HepG2 (cell line): Measurements from ENCODE around the gene PPP6R2.

Source experiments
- ATF1 ChIP-seq: IDR thresholded peaks from 2 replicates; pipeline ENCODE4 v1.6.1; 2016; ENCODE audit warnings: mild to moderate bottlenecking, control low read depth
- CHCHD3 ChIP-seq: sonication (generic); formaldehyde crosslinking; IDR thresholded peaks from 2 replicates; pipeline ENCODE4 v1.8.0; 2022; ENCODE audit warnings: mild to moderate bottlenecking, missing genetic modification reagents, moderate library complexity
- FOXK1 ChIP-seq: sonication (generic); formaldehyde crosslinking; IDR thresholded peaks from 2 replicates; pipeline ENCODE4 v1.4.0; 2020; ENCODE audit warnings: low read depth, missing genetic modification reagents, borderline replicate concordance
- MAF1 ChIP-seq: sonication (generic); formaldehyde crosslinking; IDR thresholded peaks from 2 replicates; pipeline ENCODE4 v1.5.0; 2020; ENCODE audit warnings: missing genetic modification reagents, borderline replicate concordance
- ZNF143 ChIP-seq: sonication (generic); formaldehyde crosslinking; IDR thresholded peaks from 2 replicates; pipeline ENCODE4 v1.4.0; 2020; ENCODE audit warnings: missing genetic modification reagents
- ZNF224 ChIP-seq: sonication (generic); formaldehyde crosslinking; IDR thresholded peaks from 2 replicates; pipeline ENCODE4 v1.5.0; 2020; ENCODE audit warnings: mild to moderate bottlenecking, missing genetic modification reagents
- ZNF589 ChIP-seq: sonication (generic); formaldehyde crosslinking; conservative IDR thresholded peaks from 2 replicates; pipeline ENCODE4 v1.8.0; 2022; ENCODE audit warnings: mild to moderate bottlenecking, moderate library complexity, missing genetic modification reagents
- TF ChIP-seq, protein P1 (sequence below): conservative IDR thresholded peaks from 2 replicates; pipeline ENCODE4 v1.6.1; 2018; ENCODE audit warnings: missing genetic modification reagents
- TF ChIP-seq, protein P2 (sequence below): sonication (generic); formaldehyde crosslinking; IDR thresholded peaks from 2 replicates; pipeline ENCODE4 v1.4.0; 2020; ENCODE audit warnings: missing genetic modification reagents, borderline replicate concordance
- TF ChIP-seq, protein P3 (sequence below): sonication (generic); formaldehyde crosslinking; IDR thresholded peaks from 2 replicates; pipeline ENCODE4 v1.5.0; 2020; ENCODE audit warnings: mild to moderate bottlenecking, missing genetic modification reagents, moderate library complexity

DNA sequence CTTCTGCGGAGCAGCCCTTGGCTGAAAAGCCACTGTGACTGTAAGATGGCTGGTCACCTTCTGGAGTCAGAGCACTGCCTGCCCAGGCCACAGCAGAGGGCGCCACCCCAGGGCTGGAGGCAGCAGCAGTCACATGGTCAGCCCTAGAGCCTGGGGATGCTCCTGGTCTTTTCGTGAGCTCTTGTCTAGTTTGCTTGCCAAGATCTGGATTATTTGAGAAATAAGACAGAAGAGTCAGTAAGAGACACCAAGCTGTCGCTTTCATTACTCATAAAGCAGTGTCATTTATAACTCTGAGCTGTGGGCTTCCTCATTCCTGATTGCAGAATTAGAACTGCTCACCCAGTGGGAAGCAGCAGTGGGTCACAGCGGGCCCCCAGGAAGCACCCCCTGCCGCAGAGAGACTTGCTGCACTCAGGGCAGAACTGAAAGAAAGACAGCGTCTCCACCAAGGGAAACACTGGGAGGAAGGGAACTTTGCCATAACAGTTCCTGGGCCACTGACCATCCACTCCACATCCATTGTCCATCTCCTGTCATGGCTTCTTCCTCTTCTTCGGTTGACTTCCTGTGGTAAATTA is 56.7 kb downstream of the PPP6R2 start:
- TF ChIP-seq MAF1 (CRISPR knock-in tag) (no peak), ZNF143 (CRISPR knock-in tag) (no peak), CHCHD3 (CRISPR knock-in tag) (no peak), ZNF224 (CRISPR knock-in tag) (no peak), ZNF589 (CRISPR knock-in tag) (no peak), ATF1 (no peak), FOXK1 (no peak)
- TF ChIP-seq, protein P1, sequence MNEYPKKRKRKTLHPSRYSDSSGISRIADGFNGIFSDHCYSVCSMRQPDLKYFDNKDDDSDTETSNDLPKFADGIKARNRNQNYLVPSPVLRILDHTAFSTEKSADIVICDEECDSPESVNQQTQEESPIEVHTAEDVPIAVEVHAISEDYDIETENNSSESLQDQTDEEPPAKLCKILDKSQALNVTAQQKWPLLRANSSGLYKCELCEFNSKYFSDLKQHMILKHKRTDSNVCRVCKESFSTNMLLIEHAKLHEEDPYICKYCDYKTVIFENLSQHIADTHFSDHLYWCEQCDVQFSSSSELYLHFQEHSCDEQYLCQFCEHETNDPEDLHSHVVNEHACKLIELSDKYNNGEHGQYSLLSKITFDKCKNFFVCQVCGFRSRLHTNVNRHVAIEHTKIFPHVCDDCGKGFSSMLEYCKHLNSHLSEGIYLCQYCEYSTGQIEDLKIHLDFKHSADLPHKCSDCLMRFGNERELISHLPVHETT (CRISPR knock-in tag): no peak
- TF ChIP-seq, protein P2, sequence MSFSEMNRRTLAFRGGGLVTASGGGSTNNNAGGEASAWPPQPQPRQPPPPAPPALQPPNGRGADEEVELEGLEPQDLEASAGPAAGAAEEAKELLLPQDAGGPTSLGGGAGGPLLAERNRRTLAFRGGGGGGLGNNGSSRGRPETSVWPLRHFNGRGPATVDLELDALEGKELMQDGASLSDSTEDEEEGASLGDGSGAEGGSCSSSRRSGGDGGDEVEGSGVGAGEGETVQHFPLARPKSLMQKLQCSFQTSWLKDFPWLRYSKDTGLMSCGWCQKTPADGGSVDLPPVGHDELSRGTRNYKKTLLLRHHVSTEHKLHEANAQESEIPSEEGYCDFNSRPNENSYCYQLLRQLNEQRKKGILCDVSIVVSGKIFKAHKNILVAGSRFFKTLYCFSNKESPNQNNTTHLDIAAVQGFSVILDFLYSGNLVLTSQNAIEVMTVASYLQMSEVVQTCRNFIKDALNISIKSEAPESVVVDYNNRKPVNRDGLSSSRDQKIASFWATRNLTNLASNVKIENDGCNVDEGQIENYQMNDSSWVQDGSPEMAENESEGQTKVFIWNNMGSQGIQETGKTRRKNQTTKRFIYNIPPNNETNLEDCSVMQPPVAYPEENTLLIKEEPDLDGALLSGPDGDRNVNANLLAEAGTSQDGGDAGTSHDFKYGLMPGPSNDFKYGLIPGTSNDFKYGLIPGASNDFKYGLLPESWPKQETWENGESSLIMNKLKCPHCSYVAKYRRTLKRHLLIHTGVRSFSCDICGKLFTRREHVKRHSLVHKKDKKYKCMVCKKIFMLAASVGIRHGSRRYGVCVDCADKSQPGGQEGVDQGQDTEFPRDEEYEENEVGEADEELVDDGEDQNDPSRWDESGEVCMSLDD (CRISPR knock-in tag): no peak
- TF ChIP-seq, protein P3, sequence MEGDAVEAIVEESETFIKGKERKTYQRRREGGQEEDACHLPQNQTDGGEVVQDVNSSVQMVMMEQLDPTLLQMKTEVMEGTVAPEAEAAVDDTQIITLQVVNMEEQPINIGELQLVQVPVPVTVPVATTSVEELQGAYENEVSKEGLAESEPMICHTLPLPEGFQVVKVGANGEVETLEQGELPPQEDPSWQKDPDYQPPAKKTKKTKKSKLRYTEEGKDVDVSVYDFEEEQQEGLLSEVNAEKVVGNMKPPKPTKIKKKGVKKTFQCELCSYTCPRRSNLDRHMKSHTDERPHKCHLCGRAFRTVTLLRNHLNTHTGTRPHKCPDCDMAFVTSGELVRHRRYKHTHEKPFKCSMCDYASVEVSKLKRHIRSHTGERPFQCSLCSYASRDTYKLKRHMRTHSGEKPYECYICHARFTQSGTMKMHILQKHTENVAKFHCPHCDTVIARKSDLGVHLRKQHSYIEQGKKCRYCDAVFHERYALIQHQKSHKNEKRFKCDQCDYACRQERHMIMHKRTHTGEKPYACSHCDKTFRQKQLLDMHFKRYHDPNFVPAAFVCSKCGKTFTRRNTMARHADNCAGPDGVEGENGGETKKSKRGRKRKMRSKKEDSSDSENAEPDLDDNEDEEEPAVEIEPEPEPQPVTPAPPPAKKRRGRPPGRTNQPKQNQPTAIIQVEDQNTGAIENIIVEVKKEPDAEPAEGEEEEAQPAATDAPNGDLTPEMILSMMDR: peak; percentile 82
